Ovary (tissue), 9 donors: ENCODE measurements around the gene MAP3K8. TPM values are rescaled to one million over a fixed set of nuclear protein-coding genes. Genes with fewer than 3 reads are reported as not detected.
A peak's percentile ranks its signal among the peaks of the same experiment; 100 is the strongest.

Source experiments
- DNase-seq, 5 donors: peaks; one replicate each; pipeline ENCODE4 v3.0.0-alpha.2; 2019 to 2020
- H3K27ac ChIP-seq, 2 donors: fragments of 200-600 bp; one replicate each; pipeline versions ENCODE4 v1.5.1 to v1.8.0; 2019 to 2022
- H3K27me3 ChIP-seq: fragments of 200-600 bp; one replicate; pipeline ENCODE4 v1.8.0; 2022
- H3K36me3 ChIP-seq: fragments of 200-600 bp; sonication (generic); one replicate; pipeline ENCODE4 v1.5.1; 2019
- H3K4me1 ChIP-seq: one replicate; pipeline ENCODE4 v1.8.1; 2013; ENCODE audit warnings: mild to moderate bottlenecking, moderate library complexity; ENCODE audit not compliant: insufficient read depth
- H3K4me3 ChIP-seq: fragments of 200-600 bp; sonication (generic); one replicate; pipeline ENCODE4 v1.5.1; 2017
- H3K9me3 ChIP-seq, 2 donors: fragments of 200-600 bp in 1 of 2; sonication (generic) in 1 of 2; one replicate each; pipeline versions ENCODE4 v1.5.1 to v1.8.1; 2013 to 2019; ENCODE audit warnings: mild to moderate bottlenecking in 1 of 2, moderate library complexity in 1 of 2
- EP300 ChIP-seq: sonication (generic); formaldehyde crosslinking; IDR thresholded peaks from one replicate; pipeline ENCODE4 v1.6.1; 2017; ENCODE audit warnings: antibody characterized with exemption
- POLR2A ChIP-seq: fragments of 450-650 bp; IDR thresholded peaks from one replicate; pipeline ENCODE4 v1.6.1; 2017; ENCODE audit warnings: antibody characterized with exemption, mild to moderate bottlenecking, moderate library complexity
- WGBS, 3 donors: extraction: QIAGEN DNeasy Blood & Tissue Kit in 1 of 3; methylation state at CpG; one replicate each; pipeline versions ENCODE4 v1.1.5 to v1.1.7; 2013 to 2017; 5-methylcytosine and 5-hydroxymethylcytosine counted together
- intact Hi-C, 4 donors: fragments of 100-400 bp; cut with DNase I; formaldehyde crosslinking; loops; one replicate each; pipeline versions ENCODE4 v1.11.0 to v1.15.1; 2022 to 2023
- polyA plus RNA-seq, 2 donors: library from polyadenylated mRNA; stranded (reverse); fragments of 200-250 nt in 1 of 2; fragments of 350-450 nt in 1 of 2; fragmentation: Illumina TruSeq in 1 of 2; extraction: RNeasy Lipid Tissue Mini Kit (QIAGEN cat#74804) in 1 of 2; gene quantifications; one replicate each; pipeline ENCODE4 v1.2.3, GENCODE V29; 2013 to 2014
- total RNA-seq, 7 donors: library from RNA; depleted of rRNA in 2 of 7; stranded (reverse); fragments of >200 nt in 2 of 7; fragmentation: NEBNext Ultra II Directional in 3 of 7; extraction: Animal tissue kit (Norgen Biotek cat#: 25700) in 3 of 7; gene quantifications; one replicate each; pipeline versions ENCODE4 v1.1.0 to v1.2.4, GENCODE V29; 2016 to 2023
- TF ChIP-seq, protein P1 (sequence below), 3 donors: fragments of 450-650 bp in 2 of 3; fragments of 200-600 bp in 1 of 3; IDR thresholded peaks; one replicate each; pipeline versions ENCODE4 v1.5.1 to v1.8.0; 2016 to 2022; ENCODE audit warnings: antibody characterized with exemption in 3 of 3, mild to moderate bottlenecking in 1 of 3
- donor health status: DM: no; HTN: no; CAD: no; lungs with moderate emphysema.
- donor health status: DM: no; HTN: no; CAD: no.
- donor health status: Bipolar disorder and iron deficiency.
- donor health status: DM: yes; HTN: yes; CAD: no.
- donor health status: DM: no; HTN: no; CAD: no.
- donor health status: DM: yes; HTN: yes; CAD: no.

The MAP3K8 gene
- total and polyA plus RNA-seq, 9 donors = 7.7 to 32.5 (median 13.5) TPM

DNA sequence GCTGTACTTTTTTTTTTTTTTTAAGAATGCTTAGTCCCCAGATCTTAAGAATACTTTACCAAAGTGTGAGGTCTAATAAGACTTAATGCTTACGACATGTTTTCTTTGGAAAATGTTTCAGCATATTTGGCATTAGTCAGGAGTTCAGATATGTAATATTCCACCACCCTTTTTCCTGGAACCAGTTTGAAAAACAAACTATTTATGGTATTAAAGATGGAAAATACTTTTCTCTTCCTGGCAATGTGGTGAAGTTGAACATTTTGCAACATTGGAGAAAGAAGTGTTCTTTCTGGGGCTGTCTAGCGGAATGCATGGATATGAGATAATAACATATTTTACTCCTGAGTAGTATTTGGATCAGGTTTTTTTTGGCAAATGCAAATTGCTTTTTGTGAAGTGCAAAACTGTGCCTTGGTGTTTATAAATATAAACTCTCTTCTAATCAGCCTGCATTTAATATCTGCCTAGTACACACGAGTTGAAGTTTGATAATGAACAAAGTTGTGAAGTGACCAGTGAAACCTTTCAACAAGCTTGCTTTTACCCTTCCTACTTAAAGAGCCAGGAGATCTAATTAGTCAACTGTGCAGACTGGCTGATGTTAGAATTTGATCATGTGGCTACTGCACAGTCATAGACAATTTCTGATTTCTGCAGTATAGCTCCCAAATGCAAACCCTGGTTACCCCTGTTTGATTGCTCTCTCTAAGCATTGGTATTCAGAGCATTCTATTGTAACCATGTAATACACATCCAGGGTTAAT, 20.9 kb downstream of the MAP3K8 start:
- peaks cover 14% of the 10 kb centered on the region for H3K4me1 ChIP-seq
- H3K27ac ChIP-seq = peak overlapping the region in 1 of 2 donors; percentile 70
- H3K36me3 ChIP-seq = no peaks in the 10 kb centered on the region
- no peak overlapping the region for H3K4me3 ChIP-seq
- TF ChIP-seq, protein P1, sequence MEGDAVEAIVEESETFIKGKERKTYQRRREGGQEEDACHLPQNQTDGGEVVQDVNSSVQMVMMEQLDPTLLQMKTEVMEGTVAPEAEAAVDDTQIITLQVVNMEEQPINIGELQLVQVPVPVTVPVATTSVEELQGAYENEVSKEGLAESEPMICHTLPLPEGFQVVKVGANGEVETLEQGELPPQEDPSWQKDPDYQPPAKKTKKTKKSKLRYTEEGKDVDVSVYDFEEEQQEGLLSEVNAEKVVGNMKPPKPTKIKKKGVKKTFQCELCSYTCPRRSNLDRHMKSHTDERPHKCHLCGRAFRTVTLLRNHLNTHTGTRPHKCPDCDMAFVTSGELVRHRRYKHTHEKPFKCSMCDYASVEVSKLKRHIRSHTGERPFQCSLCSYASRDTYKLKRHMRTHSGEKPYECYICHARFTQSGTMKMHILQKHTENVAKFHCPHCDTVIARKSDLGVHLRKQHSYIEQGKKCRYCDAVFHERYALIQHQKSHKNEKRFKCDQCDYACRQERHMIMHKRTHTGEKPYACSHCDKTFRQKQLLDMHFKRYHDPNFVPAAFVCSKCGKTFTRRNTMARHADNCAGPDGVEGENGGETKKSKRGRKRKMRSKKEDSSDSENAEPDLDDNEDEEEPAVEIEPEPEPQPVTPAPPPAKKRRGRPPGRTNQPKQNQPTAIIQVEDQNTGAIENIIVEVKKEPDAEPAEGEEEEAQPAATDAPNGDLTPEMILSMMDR (IDR thresholded peaks at IDR 0.05) = no peak
- peak; percentile 99 for TF ChIP-seq EP300
- no peak for TF ChIP-seq POLR2A
- intact Hi-C loops = no loop called here
- DNase-seq = no peak
- WGBS, 3 donors = 2 to 6% (median 5%) methylated on average over 3 of the region's 3 CpGs
- no peaks in the 10 kb centered on the region for H3K9me3 ChIP-seq
- H3K27me3 ChIP-seq = no peaks in the 10 kb centered on the region

DNA sequence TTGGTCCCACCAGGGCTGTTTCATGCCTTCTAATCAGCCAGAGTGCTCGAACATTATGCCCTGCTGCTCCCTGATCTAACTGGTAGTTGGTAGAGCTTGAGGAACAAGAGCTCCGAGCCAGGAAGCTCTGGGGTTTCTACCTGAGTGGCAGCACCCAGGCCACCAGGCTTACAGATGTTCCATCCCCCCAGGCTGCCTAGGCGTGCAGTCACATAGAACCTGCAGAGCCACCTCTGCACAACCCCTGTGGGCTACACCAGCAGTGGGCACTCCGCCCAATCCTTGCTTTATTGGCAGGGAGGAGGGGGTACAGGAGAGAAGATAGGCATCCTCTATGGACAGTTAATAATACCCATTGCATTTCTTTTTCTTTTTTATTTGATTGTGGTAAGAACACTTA, 21.8 kb downstream of the MAP3K8 start:
- DNase-seq = peak in 4 of 5 donors; percentile 29 to 60 (median 42)
- TF ChIP-seq EP300 (no peak), POLR2A (no peak)
- TF ChIP-seq, protein P1 (IDR thresholded peaks at IDR 0.05) = no peak
- WGBS, 3 donors = 66 to 72% (median 69%) methylated on average over 4 of the region's 4 CpGs
- Histone ChIP-seq H3K4me3 (no peak overlapping the region), H3K27ac (peak overlapping the region; percentile 27 to 57), H3K4me1 (peaks cover 14% of the 10 kb centered on the region), H3K27me3 (no peaks in the 10 kb centered on the region), H3K9me3 (no peaks in the 10 kb centered on the region), H3K36me3 (no peaks in the 10 kb centered on the region)
- intact Hi-C loops = no loop called here

DNA sequence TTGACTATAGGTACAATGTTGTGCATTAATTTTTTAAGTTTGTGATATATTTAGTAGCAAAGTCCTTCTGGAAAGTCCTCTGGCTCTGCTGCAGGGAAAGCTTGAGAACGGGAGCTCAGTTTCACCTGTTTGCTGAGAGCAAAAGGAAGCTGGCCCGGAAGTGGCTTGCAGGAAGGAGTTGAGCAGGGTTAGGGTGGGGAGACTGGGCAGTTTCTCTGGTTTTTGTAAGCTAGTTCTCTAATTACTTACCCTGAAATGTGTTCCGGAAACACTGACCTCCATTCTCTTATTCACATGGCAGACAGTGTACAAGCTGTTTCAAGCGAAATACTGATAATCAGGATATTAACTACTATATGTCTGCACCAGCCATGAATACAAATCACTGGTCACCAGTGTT, 22.3 kb downstream of the MAP3K8 start:
- Histone ChIP-seq H3K27ac (peak overlapping the region in 1 of 2 donors; percentile 7), H3K27me3 (no peaks in the 10 kb centered on the region), H3K4me1 (peaks cover 14% of the 10 kb centered on the region), H3K4me3 (no peak overlapping the region), H3K9me3 (no peaks in the 10 kb centered on the region), H3K36me3 (no peaks in the 10 kb centered on the region)
- intact Hi-C loops = no loop called here
- TF ChIP-seq POLR2A = no peak
- no peak for TF ChIP-seq EP300
- TF ChIP-seq, protein P1 (IDR thresholded peaks at IDR 0.05) = no peak
- 42 to 57% (median 51%) methylated on average over 4 of the region's 4 CpGs for WGBS, 3 donors
- no peak for DNase-seq

DNA sequence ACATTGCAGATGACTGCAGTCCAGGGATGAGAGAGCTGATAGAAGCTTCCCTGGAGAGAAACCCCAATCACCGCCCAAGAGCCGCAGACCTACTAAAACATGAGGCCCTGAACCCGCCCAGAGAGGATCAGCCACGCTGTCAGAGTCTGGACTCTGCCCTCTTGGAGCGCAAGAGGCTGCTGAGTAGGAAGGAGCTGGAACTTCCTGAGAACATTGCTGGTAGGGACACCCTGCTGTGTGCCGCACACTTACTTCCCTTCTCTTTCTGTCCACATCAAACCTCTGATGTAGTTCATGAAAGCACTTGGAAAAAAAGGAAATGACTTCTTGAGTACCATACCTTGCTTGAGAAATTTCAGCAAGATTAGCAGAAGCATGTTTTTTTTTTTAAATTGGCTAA, 25.3 kb downstream of the MAP3K8 start:
- no peaks in the 10 kb centered on the region for H3K27me3 ChIP-seq

More for the DNA sequence above, 25.3 kb downstream of the MAP3K8 start:
- Histone ChIP-seq H3K4me1 (peaks cover 10% of the 10 kb centered on the region), H3K36me3 (no peaks in the 10 kb centered on the region), H3K27ac (no peak overlapping the region), H3K4me3 (no peak overlapping the region), H3K9me3 (no peaks in the 10 kb centered on the region)
- no peak for DNase-seq
- 97% methylated on average over 6 of the region's 6 CpGs for WGBS, 3 donors
- TF ChIP-seq POLR2A (no peak), EP300 (no peak)
- TF ChIP-seq, protein P1 (IDR thresholded peaks at IDR 0.05) = no peak
- intact Hi-C loops = no loop called here
